GM12801 (cell line): Measurements from ENCODE around the gene NDFIP1.

Experiments
- CTCF ChIP-seq: IDR thresholded peaks from one replicate; pipeline ENCODE4 v1.5.1; 2011; ENCODE audit warnings: control low read depth; ENCODE audit not compliant: insufficient read length; ENCODE audit errors: extremely low read depth

The NDFIP1 gene

DNA sequence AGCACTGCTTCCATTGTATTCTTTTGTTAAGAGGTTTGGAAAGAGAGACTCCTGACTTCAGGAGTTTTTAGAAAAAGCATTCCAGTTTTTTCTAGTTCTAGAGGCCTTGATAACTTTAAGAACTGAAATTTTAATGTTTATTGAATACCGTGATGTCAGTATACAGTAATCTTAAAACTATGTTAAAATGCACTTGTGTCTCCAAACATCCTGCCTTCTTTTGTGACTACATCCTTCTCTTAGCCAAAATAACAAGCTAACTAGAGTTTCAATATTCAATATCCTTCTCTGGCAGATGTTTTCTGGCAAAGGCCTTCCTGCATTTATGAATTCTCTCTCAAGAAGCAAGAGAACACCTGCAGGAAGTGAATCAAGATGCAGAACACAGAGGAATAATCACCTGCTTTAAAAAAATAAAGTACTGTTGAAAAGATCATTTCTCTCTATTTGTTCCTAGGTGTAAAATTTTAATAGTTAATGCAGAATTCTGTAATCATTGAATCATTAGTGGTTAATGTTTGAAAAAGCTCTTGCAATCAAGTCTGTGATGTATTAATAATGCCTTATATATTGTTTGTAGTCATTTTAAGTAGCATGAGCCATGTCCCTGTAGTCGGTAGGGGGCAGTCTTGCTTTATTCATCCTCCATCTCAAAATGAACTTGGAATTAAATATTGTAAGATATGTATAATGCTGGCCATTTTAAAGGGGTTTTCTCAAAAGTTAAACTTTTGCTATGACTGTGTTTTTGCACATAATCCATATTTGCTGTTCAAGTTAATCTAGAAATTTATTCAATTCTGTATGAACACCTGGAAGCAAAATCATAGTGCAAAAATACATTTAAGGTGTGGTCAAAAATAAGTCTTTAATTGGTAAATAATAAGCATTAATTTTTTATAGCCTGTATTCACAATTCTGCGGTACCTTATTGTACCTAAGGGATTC, 43.1 kb downstream of the NDFIP1 start:
- TF ChIP-seq CTCF = no peak

DNA sequence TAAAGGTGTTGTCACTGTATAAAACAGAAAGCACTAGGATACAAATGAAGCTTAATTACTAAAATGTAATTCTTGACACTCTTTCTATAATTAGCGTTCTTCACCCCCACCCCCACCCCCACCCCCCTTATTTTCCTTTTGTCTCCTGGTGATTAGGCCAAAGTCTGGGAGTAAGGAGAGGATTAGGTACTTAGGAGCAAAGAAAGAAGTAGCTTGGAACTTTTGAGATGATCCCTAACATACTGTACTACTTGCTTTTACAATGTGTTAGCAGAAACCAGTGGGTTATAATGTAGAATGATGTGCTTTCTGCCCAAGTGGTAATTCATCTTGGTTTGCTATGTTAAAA, 43.8 kb downstream of the NDFIP1 start:
- TF ChIP-seq CTCF = no peak

DNA sequence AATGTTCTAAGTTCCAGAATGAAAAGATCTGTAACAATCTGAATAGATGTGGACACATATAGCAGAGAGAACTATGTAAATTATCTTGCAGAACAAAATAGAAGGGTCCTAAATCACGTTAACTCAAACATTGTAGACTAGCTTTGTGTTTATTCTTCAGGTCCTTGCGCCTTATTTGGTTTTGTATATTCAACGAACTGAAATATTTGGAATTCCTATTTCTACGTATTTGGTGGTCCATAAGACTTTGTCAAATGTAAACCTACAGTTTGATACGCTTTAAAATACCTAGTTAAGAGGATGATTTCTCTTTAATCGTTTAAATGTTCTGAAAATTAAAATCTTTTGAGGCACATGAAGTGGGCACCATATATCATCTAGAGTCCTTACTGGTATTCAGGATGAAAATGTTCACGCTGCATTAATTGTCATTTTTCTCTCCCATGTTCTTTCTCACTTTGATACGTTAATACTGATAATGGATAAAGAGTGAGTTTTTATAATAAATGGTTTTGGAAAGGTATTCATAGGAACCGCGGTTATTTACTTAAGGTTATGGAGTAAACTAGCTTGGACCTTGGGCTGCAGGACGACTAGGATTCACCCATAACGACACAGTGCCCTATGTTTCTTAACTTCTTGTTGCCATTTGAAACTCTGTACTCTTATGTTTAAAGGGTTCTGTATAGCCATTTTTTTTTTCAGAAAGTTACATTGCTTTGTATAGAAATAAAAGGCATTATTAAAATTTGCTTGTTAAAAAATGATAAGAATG, 45.3 kb downstream of the NDFIP1 start:
- TF ChIP-seq CTCF = no peak

DNA sequence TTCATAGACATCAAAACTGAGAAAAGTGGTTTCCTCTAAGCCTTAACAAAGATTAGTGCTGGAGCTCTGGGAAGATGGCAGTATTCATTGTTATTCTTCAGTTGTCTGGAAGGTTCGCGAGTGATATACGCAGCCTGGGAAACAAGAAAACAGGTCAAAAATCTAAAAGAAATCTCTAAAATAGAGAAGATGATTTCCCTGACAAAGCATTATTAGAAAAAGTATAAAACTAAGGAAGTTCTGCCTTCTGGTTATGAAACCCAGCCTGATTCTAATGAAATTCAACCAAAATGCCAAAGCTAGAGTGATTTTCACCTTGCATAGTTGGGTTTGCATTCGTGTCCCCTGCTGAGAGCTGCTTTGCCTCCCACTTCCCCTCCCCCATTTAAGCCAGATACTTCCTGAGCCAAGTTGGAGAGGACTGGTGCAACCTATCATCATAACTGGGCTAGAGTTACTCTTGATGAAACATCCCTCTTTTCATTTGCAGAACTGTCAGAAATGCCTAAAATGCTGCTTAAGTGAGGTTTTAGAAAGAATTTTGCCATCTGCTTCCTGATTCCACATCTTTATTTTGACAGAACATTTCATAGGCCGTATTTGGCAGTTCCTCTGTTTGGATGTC, 48.4 kb downstream of the NDFIP1 start:
- no peak for TF ChIP-seq CTCF

- TF ChIP-seq CTCF = no peak
Observed at GRCh38 chr5:142159354-142159753, 50.8 kb downstream of the NDFIP1 start.

DNA sequence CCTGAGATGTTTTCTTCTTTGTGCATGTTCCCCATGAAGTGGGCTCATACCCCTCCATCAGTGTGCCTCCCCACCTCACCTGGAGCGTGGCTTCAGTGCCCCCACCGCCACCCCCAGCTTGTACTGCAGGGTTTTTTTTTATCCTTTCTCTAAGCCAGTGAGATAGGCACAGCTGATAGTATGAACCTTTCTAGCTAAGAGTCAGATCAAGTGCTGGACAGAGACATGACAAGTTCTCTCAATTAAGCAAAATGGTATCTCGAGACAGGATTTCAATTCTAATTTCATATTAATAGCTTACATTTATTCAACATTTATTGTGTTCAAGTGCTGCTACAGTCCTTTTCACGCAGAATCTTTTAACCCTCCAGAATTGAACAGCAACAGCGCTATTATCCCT, 55.7 kb downstream of the NDFIP1 start:
- no peak for TF ChIP-seq CTCF

- no peak for TF ChIP-seq CTCF
Observed at GRCh38 chr5:142166754-142167153, 58.2 kb downstream of the NDFIP1 start.
